Fibroblast of lung (primary cell): ENCODE results near the gene FLOT1. TPM values are rescaled to one million over a fixed set of nuclear protein-coding genes. Genes with fewer than 3 reads are reported as not detected.

Experiments used
- DNase-seq, 2 donors: peaks; one replicate each; pipeline versions ENCODE4 v3.0.0 to v3.0.0-alpha.2; 2010; ENCODE audit warnings: low read depth in 2 of 2
- H2AFZ ChIP-seq: 2 replicates; pipeline ENCODE4 v1.5.1; 2012; ENCODE audit warnings: low read length, control low read depth, inconsistent platforms
- H3K27ac ChIP-seq: 2 replicates; pipeline ENCODE4 v1.5.1; 2011; ENCODE audit warnings: low read length, control low read depth; ENCODE audit not compliant: insufficient read depth
- H3K27me3 ChIP-seq: 2 replicates; pipeline ENCODE4 v1.5.1; 2011; ENCODE audit warnings: mild to moderate bottlenecking, low read length; ENCODE audit not compliant: control insufficient read depth, insufficient read depth
- H3K36me3 ChIP-seq: 2 replicates; pipeline ENCODE4 v1.5.1; 2011; ENCODE audit warnings: low read length; ENCODE audit not compliant: control insufficient read depth, insufficient read depth
- H3K4me1 ChIP-seq: 2 replicates; pipeline ENCODE4 v1.5.1; 2011; ENCODE audit warnings: low read length; ENCODE audit not compliant: control insufficient read depth, insufficient read depth; ENCODE audit errors: extremely low read depth
- H3K4me2 ChIP-seq: 2 replicates; pipeline ENCODE4 v1.5.1; 2011; ENCODE audit warnings: low read length, control low read depth; ENCODE audit not compliant: insufficient read depth; ENCODE audit errors: extremely low read depth
- H3K4me3 ChIP-seq, 4 experiments: fragments of 200-600 bp in 1 of 4; sonication (generic) in 1 of 4; replicated peaks in 1 of 4; 2 replicates each; pipeline ENCODE4 v1.5.1; 2011 to 2016; ENCODE audit warnings: low read length in 4 of 4, low read depth in 3 of 4, mild to moderate bottlenecking in 3 of 4, control low read depth in 2 of 4, inconsistent platforms in 1 of 4, mixed read lengths in 1 of 4; ENCODE audit not compliant: insufficient read depth in 1 of 4; ENCODE audit errors: control extremely low read depth in 1 of 4
- H3K79me2 ChIP-seq: 2 replicates; pipeline ENCODE4 v1.5.1; 2012; ENCODE audit warnings: mild to moderate bottlenecking, low read length, inconsistent platforms; ENCODE audit not compliant: control insufficient read depth, insufficient read depth
- H3K9ac ChIP-seq: 2 replicates; pipeline ENCODE4 v1.5.1; 2011; ENCODE audit warnings: mild to moderate bottlenecking, low read length, control low read depth; ENCODE audit not compliant: insufficient read depth
- H3K9me3 ChIP-seq: 2 replicates; pipeline ENCODE4 v1.5.1; 2012; ENCODE audit warnings: low read depth, low read length; ENCODE audit not compliant: control insufficient read depth, insufficient read depth
- H4K20me1 ChIP-seq: 2 replicates; pipeline ENCODE4 v1.5.1; 2011; ENCODE audit warnings: low read length; ENCODE audit not compliant: control insufficient read depth, insufficient read depth; ENCODE audit errors: extremely low read depth
- EZH2 ChIP-seq: IDR thresholded peaks from 2 replicates; pipeline ENCODE4 v1.5.1; 2012; ENCODE audit warnings: low read length, control low read depth, mild to moderate bottlenecking; ENCODE audit errors: missing control alignments
- polyA plus RNA-seq, 2 donors: library from polyadenylated mRNA; depleted of rRNA in 1 of 2; stranded (reverse) in 1 of 2; unstranded in 1 of 2; fragments of >200 nt; gene quantifications; 2 replicates each; pipeline ENCODE4 v1.2.1, GENCODE V29; 2011 to 2012; ENCODE audit warnings: missing spikeins in 1 of 2
- total RNA-seq: library from RNA; depleted of rRNA; stranded (reverse); fragments of >200 nt; gene quantifications from 2 replicates; pipeline ENCODE4 v1.2.1, GENCODE V29; 2014
- TF ChIP-seq, protein P1 (sequence below), 2 donors: IDR thresholded peaks in 1 of 2; conservative IDR thresholded peaks in 1 of 2; 1 replicate in 1 of 2; 2 replicates in 1 of 2; pipeline ENCODE4 v1.5.1; 2011 to 2012; ENCODE audit warnings: low read length in 2 of 2, control low read depth in 1 of 2, inconsistent platforms in 1 of 2, low read depth in 1 of 2, mild to moderate bottlenecking in 1 of 2

FLOT1 gene
- total and polyA plus RNA-seq, 2 donors (not counting 1 experiment from before 2014, with no cell fraction given), result 180 to 301 TPM

DNA sequence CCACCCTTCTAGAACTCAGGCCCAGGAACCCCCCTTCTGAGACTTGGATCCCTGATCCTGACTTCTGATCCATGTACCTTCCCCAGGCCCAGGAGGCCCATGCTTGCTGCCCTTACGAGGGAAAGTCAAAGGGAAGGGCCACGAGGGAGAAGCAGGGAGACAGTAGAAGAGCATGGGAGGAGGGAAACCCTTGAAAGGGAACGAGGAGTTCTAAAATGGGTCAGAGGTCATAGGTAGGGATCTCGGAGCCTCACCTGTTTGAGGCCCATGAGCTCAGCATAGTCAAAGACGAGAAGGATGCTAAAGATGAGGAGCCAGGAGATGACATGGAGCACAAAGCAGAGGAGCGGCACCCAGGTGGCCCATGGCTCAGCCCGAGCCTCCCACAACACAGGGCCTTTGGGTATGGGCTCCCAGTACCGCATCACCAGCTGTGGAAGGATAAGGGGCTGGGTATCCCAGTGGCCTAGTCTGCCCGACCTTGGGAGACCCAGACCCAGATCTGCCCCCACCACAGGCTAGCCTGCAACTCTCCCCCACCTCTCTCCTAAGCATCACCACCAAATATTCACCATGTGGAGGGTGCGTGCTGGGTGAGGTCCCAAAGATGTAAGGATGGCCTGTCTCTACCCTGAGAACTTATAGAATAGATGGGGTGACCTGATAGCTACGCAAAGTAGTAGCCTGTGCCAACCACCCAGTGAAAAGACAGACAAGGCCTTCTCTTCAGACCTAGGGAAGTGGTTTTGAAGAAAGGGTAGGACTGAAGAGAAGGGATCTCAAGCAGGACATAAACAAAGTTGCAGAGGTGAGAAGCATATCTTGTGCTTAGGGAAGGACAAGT is 53.2 kb downstream of the FLOT1 start:
- Histone ChIP-seq H4K20me1 (no peaks in the 10 kb centered on the region), H3K36me3 (peaks cover 4% of the 10 kb centered on the region), H3K4me1 (peaks cover 27% of the 10 kb centered on the region), H3K27me3 (no peaks in the 10 kb centered on the region), H3K4me3 (peak overlapping the region; percentile 75 to 95 (median 81)), H3K27ac (peak overlapping the region; percentile 99), H3K9ac (no peak overlapping the region), H3K9me3 (no peaks in the 10 kb centered on the region), H3K79me2 (peaks cover 53% of the 10 kb centered on the region), H2AFZ (no peak overlapping the region), H3K4me2 (peak overlapping the region; percentile 100)
- TF ChIP-seq, protein P1, sequence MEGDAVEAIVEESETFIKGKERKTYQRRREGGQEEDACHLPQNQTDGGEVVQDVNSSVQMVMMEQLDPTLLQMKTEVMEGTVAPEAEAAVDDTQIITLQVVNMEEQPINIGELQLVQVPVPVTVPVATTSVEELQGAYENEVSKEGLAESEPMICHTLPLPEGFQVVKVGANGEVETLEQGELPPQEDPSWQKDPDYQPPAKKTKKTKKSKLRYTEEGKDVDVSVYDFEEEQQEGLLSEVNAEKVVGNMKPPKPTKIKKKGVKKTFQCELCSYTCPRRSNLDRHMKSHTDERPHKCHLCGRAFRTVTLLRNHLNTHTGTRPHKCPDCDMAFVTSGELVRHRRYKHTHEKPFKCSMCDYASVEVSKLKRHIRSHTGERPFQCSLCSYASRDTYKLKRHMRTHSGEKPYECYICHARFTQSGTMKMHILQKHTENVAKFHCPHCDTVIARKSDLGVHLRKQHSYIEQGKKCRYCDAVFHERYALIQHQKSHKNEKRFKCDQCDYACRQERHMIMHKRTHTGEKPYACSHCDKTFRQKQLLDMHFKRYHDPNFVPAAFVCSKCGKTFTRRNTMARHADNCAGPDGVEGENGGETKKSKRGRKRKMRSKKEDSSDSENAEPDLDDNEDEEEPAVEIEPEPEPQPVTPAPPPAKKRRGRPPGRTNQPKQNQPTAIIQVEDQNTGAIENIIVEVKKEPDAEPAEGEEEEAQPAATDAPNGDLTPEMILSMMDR (conservative IDR thresholded peaks at IDR 0.05 in 1 of 2, IDR thresholded peaks at IDR 0.05 in 1 of 2; ENCODE audit: low read depth in 1 of 2, low read length in 2 of 2), result no peak
- TF ChIP-seq EZH2, result no peak
- DNase-seq, result no peak

DNA sequence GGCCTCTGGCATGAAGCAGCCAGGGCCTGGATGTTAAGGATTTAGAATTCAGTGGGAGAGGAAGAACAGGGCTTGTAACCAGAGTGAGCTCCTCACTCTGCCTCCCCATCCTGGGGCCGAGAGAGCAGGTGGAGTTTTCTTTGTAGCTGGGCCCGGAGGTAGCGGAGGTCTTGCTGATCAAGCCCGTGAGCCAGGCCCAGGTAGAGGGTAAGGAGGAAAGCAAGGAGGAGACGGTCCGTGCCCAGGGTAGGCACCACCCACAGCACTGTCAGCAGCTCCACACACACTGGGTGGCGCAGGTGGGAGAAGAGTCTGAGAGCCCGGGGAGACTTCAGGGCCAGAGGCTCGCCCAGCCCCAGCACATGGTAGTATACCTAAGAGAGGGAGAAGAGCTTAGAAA is 53.9 kb downstream of the FLOT1 start:
- H3K9ac ChIP-seq, result peak overlapping the region; percentile 91
- peak overlapping the region; percentile 71 to 95 (median 87) for H3K4me3 ChIP-seq
- H3K4me1 ChIP-seq, result peaks cover 27% of the 10 kb centered on the region

More for the DNA sequence above, 53.9 kb downstream of the FLOT1 start:
- no peaks in the 10 kb centered on the region for H4K20me1 ChIP-seq
- TF ChIP-seq, protein P1 (conservative IDR thresholded peaks at IDR 0.05 in 1 of 2, IDR thresholded peaks at IDR 0.05 in 1 of 2; ENCODE audit: low read depth in 1 of 2, low read length in 2 of 2), result no peak
- no peak for TF ChIP-seq EZH2
- no peaks in the 10 kb centered on the region for H3K27me3 ChIP-seq
- H2AFZ ChIP-seq, result no peak overlapping the region
- no peak for DNase-seq
- peaks cover 8% of the 10 kb centered on the region for H3K36me3 ChIP-seq
- no peaks in the 10 kb centered on the region for H3K9me3 ChIP-seq
- H3K4me2 ChIP-seq, result peak overlapping the region; percentile 100
- H3K27ac ChIP-seq, result peak overlapping the region; percentile 99
- H3K79me2 ChIP-seq, result peaks cover 60% of the 10 kb centered on the region
